B cell (primary cell): ENCODE measurements around the gene LPCAT3.

Experiments
- EZH2 ChIP-seq: IDR thresholded peaks from 2 replicates; pipeline ENCODE4 v1.6.1; 2012; ENCODE audit warnings: borderline replicate concordance, low read depth, mild to moderate bottlenecking, moderate library complexity, low read length; ENCODE audit not compliant: insufficient read depth, poor library complexity, severe bottlenecking
- TF ChIP-seq, protein P1 (sequence below): fragments of 200-600 bp; IDR thresholded peaks from one replicate; pipeline ENCODE4 v1.8.0; 2022; ENCODE audit warnings: antibody characterized with exemption, mild to moderate bottlenecking

DNA sequence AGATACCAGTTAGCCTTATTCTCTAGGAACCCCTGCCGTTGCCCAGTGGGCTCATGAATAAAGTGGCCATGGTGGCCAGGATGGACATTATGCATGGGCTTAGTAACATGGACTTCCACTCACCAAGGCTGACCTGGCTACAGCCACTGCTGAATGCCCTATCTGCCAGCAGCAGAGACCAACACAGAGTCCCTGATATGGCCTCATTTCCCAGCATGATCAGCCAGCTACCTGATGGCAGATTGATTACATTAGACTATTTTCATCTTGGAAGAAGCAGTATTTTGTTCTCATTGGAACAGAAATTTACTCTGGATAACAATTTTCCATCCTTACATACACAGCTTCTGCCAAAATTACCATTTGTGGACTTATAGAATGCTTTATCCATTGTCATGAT lies 16.2 kb upstream of the LPCAT3 start:
- TF ChIP-seq, protein P1, sequence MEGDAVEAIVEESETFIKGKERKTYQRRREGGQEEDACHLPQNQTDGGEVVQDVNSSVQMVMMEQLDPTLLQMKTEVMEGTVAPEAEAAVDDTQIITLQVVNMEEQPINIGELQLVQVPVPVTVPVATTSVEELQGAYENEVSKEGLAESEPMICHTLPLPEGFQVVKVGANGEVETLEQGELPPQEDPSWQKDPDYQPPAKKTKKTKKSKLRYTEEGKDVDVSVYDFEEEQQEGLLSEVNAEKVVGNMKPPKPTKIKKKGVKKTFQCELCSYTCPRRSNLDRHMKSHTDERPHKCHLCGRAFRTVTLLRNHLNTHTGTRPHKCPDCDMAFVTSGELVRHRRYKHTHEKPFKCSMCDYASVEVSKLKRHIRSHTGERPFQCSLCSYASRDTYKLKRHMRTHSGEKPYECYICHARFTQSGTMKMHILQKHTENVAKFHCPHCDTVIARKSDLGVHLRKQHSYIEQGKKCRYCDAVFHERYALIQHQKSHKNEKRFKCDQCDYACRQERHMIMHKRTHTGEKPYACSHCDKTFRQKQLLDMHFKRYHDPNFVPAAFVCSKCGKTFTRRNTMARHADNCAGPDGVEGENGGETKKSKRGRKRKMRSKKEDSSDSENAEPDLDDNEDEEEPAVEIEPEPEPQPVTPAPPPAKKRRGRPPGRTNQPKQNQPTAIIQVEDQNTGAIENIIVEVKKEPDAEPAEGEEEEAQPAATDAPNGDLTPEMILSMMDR = no peak
- no peak for TF ChIP-seq EZH2
